HepG2 (cell line): ENCODE data around the gene BRMS1. TPM values are rescaled to one million over a fixed set of nuclear protein-coding genes. Genes with fewer than 3 reads are reported as not detected.

Source experiments
- ATRX ChIP-seq: sonication (generic); formaldehyde crosslinking; IDR thresholded peaks from 2 replicates; pipeline ENCODE4 v1.4.0; 2020; ENCODE audit warnings: missing genetic modification reagents, borderline replicate concordance
- DMAP1 ChIP-seq: IDR thresholded peaks from 2 replicates; pipeline ENCODE4 v1.6.1; 2016
- GTF2F1 ChIP-seq: fragments of 150-350 bp; IDR thresholded peaks from 2 replicates; pipeline ENCODE4 v1.6.1; 2014; ENCODE audit warnings: low read length
- HOXA9 ChIP-seq: sonication (generic); formaldehyde crosslinking; IDR thresholded peaks from 2 replicates; pipeline ENCODE4 v1.8.1; 2022; ENCODE audit warnings: missing genetic modification reagents, mild to moderate bottlenecking, moderate library complexity, borderline replicate concordance
- HOXD1 ChIP-seq: sonication (generic); formaldehyde crosslinking; IDR thresholded peaks from 2 replicates; pipeline ENCODE4 v1.5.0; 2020; ENCODE audit warnings: missing genetic modification reagents
- IKZF5 ChIP-seq: IDR thresholded peaks from 2 replicates; pipeline ENCODE4 v1.6.1; 2018; ENCODE audit warnings: missing genetic modification reagents, mild to moderate bottlenecking, missing compliant biosample characterization
- KLF9 ChIP-seq: IDR thresholded peaks from 2 replicates; pipeline ENCODE4 v1.6.1; 2016; ENCODE audit warnings: low read depth
- MEF2D ChIP-seq: sonication (generic); formaldehyde crosslinking; IDR thresholded peaks from 2 replicates; pipeline ENCODE4 v1.5.1; 2020; ENCODE audit warnings: mild to moderate bottlenecking, missing genetic modification reagents
- NFIB ChIP-seq: sonication (generic); formaldehyde crosslinking; IDR thresholded peaks from 2 replicates; pipeline ENCODE4 v1.9.0; 2021; ENCODE audit warnings: missing genetic modification reagents, mild to moderate bottlenecking, borderline replicate concordance
- NR2C2 ChIP-seq: sonication (generic); formaldehyde crosslinking; IDR thresholded peaks from 2 replicates; pipeline ENCODE4 v1.4.0; 2020; ENCODE audit warnings: missing genetic modification reagents, mild to moderate bottlenecking, moderate library complexity, borderline replicate concordance
- TARDBP ChIP-seq: sonication (generic); formaldehyde crosslinking; IDR thresholded peaks from 2 replicates; pipeline ENCODE4 v1.8.0; 2022; ENCODE audit warnings: mild to moderate bottlenecking, missing genetic modification reagents
- THAP8 ChIP-seq: sonication (generic); formaldehyde crosslinking; IDR thresholded peaks from 2 replicates; pipeline ENCODE4 v1.5.1; 2020; ENCODE audit warnings: missing genetic modification reagents, mild to moderate bottlenecking, borderline replicate concordance
- ZBTB49 ChIP-seq: sonication (generic); formaldehyde crosslinking; IDR thresholded peaks from 2 replicates; pipeline ENCODE4 v1.4.0; 2020; ENCODE audit warnings: missing genetic modification reagents, borderline replicate concordance
- ZBTB7B ChIP-seq: sonication (generic); formaldehyde crosslinking; IDR thresholded peaks from 2 replicates; pipeline ENCODE4 v1.4.0; 2020; ENCODE audit warnings: missing genetic modification reagents
- ZNF431 ChIP-seq: sonication (generic); formaldehyde crosslinking; IDR thresholded peaks from 2 replicates; pipeline ENCODE4 v1.9.0; 2022; ENCODE audit warnings: missing genetic modification reagents, low read depth, mild to moderate bottlenecking, borderline replicate concordance
- ZNF558 ChIP-seq: sonication (generic); formaldehyde crosslinking; IDR thresholded peaks from 2 replicates; pipeline ENCODE4 v1.9.0; 2022; ENCODE audit warnings: mild to moderate bottlenecking, missing genetic modification reagents, borderline replicate concordance
- ZNF670 ChIP-seq: sonication (generic); formaldehyde crosslinking; IDR thresholded peaks from 2 replicates; pipeline ENCODE4 v1.8.0; 2022; ENCODE audit warnings: mild to moderate bottlenecking, missing genetic modification reagents, borderline replicate concordance
- ZNF780A ChIP-seq: sonication (generic); formaldehyde crosslinking; IDR thresholded peaks from 2 replicates; pipeline ENCODE4 v1.8.0; 2022; ENCODE audit warnings: mild to moderate bottlenecking, missing genetic modification reagents, moderate library complexity
- polyA plus RNA-seq, 8 experiments: library from polyadenylated mRNA; depleted of rRNA in 3 of 8; stranded (reverse) in 7 of 8; unstranded in 1 of 8; fragments of >200 nt; fragmentation: Illumina TruSeq in 4 of 8; extraction: Trizol in 4 of 8; gene quantifications; 2 replicates each; pipeline versions ENCODE4 v1.2.1 to v1.2.3, GENCODE V29; 2011 to 2016; ENCODE audit warnings: low read depth in 4 of 8, missing spikeins in 1 of 8, mixed read lengths in 1 of 8; ENCODE audit not compliant: insufficient read depth in 1 of 8
- total RNA-seq, 5 experiments: library from RNA; depleted of rRNA; stranded (reverse); fragments of >200 nt; fragmentation: Illumina TruSeq; extraction: Trizol; gene quantifications; 2 replicates each; pipeline ENCODE4 v1.2.3, GENCODE V29; 2016; ENCODE audit warnings: low read depth in 1 of 5
- TF ChIP-seq, protein P1 (sequence below): sonication (generic); formaldehyde crosslinking; IDR thresholded peaks from 2 replicates; pipeline ENCODE4 v1.4.0; 2020; ENCODE audit warnings: mild to moderate bottlenecking, missing genetic modification reagents, borderline replicate concordance

BRMS1 gene
- total and polyA plus RNA-seq, 2 of the 13 experiments (the other 11 are each of a cell fraction or from before 2014, with no cell fraction given), result 15.8 to 55.7 TPM

GRCh38 chr11:66288671-66289547 is 56.0 kb downstream of the BRMS1 start, which contains the start of gene YIF1A (continued):
- TF ChIP-seq, protein P1, sequence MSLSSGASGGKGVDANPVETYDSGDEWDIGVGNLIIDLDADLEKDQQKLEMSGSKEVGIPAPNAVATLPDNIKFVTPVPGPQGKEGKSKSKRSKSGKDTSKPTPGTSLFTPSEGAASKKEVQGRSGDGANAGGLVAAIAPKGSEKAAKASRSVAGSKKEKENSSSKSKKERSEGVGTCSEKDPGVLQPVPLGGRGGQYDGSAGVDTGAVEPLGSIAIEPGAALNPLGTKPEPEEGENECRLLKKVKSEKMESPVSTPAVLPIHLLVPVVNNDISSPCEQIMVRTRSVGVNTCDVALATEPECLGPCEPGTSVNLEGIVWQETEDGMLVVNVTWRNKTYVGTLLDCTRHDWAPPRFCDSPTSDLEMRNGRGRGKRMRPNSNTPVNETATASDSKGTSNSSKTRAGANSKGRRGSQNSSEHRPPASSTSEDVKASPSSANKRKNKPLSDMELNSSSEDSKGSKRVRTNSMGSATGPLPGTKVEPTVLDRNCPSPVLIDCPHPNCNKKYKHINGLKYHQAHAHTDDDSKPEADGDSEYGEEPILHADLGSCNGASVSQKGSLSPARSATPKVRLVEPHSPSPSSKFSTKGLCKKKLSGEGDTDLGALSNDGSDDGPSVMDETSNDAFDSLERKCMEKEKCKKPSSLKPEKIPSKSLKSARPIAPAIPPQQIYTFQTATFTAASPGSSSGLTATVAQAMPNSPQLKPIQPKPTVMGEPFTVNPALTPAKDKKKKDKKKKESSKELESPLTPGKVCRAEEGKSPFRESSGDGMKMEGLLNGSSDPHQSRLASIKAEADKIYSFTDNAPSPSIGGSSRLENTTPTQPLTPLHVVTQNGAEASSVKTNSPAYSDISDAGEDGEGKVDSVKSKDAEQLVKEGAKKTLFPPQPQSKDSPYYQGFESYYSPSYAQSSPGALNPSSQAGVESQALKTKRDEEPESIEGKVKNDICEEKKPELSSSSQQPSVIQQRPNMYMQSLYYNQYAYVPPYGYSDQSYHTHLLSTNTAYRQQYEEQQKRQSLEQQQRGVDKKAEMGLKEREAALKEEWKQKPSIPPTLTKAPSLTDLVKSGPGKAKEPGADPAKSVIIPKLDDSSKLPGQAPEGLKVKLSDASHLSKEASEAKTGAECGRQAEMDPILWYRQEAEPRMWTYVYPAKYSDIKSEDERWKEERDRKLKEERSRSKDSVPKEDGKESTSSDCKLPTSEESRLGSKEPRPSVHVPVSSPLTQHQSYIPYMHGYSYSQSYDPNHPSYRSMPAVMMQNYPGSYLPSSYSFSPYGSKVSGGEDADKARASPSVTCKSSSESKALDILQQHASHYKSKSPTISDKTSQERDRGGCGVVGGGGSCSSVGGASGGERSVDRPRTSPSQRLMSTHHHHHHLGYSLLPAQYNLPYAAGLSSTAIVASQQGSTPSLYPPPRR (CRISPR knock-in tag), result no peak
- TF ChIP-seq ZNF780A (no peak), MEF2D (CRISPR knock-in tag) (0 out of 2 replicates have a peak, but pooled peaks have one; percentile 68), NFIB (CRISPR knock-in tag) (no peak), DMAP1 (CRISPR knock-in tag) (peak; percentile 93), ZNF670 (no peak), ZNF431 (CRISPR knock-in tag) (0 out of 2 replicates have a peak, but pooled peaks have one; percentile 73), KLF9 (no peak), ZBTB7B (peak; percentile 56; the same call in 1 of the 2 replicates), ZBTB49 (CRISPR knock-in tag) (no peak; the same call in 1 of the 2 replicates), TARDBP (CRISPR knock-in tag) (peak; percentile 57; the same call in 1 of the 2 replicates), GTF2F1 (no peak), HOXD1 (CRISPR knock-in tag) (no peak), ATRX (CRISPR knock-in tag) (no peak), IKZF5 (CRISPR knock-in tag) (peak; percentile 39; the same call in 1 of the 2 replicates), HOXA9 (CRISPR knock-in tag) (no peak), NR2C2 (CRISPR knock-in tag) (peak; percentile 73; the same call in 1 of the 2 replicates), ZNF558 (CRISPR knock-in tag) (0 out of 2 replicates have a peak, but pooled peaks have one; percentile 24), THAP8 (no peak)
